ENCODE results near the gene TMEM41A.

The TMEM41A gene

GRCh38 chr3:185526349-185526951 is 27.6 kb upstream of the TMEM41A start:
- Histone ChIP-seq H3K79me2 (ENCODE audit: insufficient read depth, low read length) (no peaks in the 10 kb centered on the region), H3K4me2 (ENCODE audit: insufficient read depth, low read length) (no peak overlapping the region), H2AFZ (ENCODE audit: low read depth, low read length) (no peak overlapping the region), H3K9ac (ENCODE audit: low read depth, low read length) (no peak overlapping the region), H4K20me1 (ENCODE audit: insufficient read depth, low read length) (no peaks in the 10 kb centered on the region), H3K27ac (ENCODE audit: low read length) (no peak overlapping the region), H3K4me3 (ENCODE audit: low read depth in 1 of 2, low read length in 2 of 2) (no peak overlapping the region), H3K27me3 (ENCODE audit: insufficient read depth, low read length, poor library complexity) (peaks cover 5% of the 10 kb centered on the region), H3K36me3 (ENCODE audit: insufficient read depth, low read length) (no peaks in the 10 kb centered on the region), H3K4me1 (ENCODE audit: insufficient read depth, low read length) (no peaks in the 10 kb centered on the region), H3K9me3 (ENCODE audit: insufficient read depth, low read length, severe bottlenecking) (no peaks in the 10 kb centered on the region)
- TF ChIP-seq CTCF (IDR thresholded peaks at IDR 0.05; ENCODE audit: borderline replicate concordance, extremely low read depth, low read length, poor library complexity, severe bottlenecking) (no peak), EZH2 (IDR thresholded peaks at IDR 0.05; ENCODE audit: borderline replicate concordance, low read depth, low read length, severe bottlenecking) (no peak)
- ATAC-seq (ENCODE audit: insufficient read depth, low read depth) (no peak), DNase-seq (no peak)

GRCh38 chr3:185521349-185522138 is 22.7 kb upstream of the TMEM41A start:
- no peak overlapping the region for H3K4me3 ChIP-seq (ENCODE audit: low read depth in 1 of 2, low read length in 2 of 2)
- no peaks in the 10 kb centered on the region for H3K36me3 ChIP-seq (ENCODE audit: insufficient read depth, low read length)
- H3K27me3 ChIP-seq (ENCODE audit: insufficient read depth, low read length, poor library complexity) = peaks cover 5% of the 10 kb centered on the region

DNA sequence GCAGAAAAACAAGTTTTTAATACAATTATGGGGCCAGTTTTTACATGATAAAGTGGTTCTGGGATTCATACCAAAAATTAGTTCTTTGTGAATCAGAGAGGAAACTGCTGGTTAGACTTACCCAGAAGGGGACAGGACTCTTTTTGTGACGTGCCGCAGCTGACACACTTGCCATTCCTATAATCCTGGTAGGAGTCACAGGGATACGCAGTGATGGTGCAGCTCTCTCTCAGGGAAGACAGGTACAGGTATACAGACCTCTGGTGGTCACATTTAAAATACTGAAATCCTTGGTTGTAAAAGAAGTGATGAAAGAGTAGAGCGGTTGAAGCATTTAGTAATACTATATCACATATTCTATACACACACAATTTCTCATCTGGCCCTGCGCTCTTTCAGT is 20.2 kb upstream of the TMEM41A start:
- DNase-seq (no peak), ATAC-seq (ENCODE audit: insufficient read depth, low read depth) (no peak)
- Histone ChIP-seq H3K9me3 (ENCODE audit: insufficient read depth, low read length, severe bottlenecking) (no peaks in the 10 kb centered on the region), H3K27me3 (ENCODE audit: insufficient read depth, low read length, poor library complexity) (peaks cover 5% of the 10 kb centered on the region), H3K9ac (ENCODE audit: low read depth, low read length) (no peak overlapping the region), H2AFZ (ENCODE audit: low read depth, low read length) (no peak overlapping the region), H3K27ac (ENCODE audit: low read length) (no peak overlapping the region), H3K4me1 (ENCODE audit: insufficient read depth, low read length) (no peaks in the 10 kb centered on the region), H3K36me3 (ENCODE audit: insufficient read depth, low read length) (no peaks in the 10 kb centered on the region), H4K20me1 (ENCODE audit: insufficient read depth, low read length) (no peaks in the 10 kb centered on the region), H3K79me2 (ENCODE audit: insufficient read depth, low read length) (no peaks in the 10 kb centered on the region), H3K4me3 (ENCODE audit: low read depth in 1 of 2, low read length in 2 of 2) (no peak overlapping the region), H3K4me2 (ENCODE audit: insufficient read depth, low read length) (no peak overlapping the region)
- no peak for TF ChIP-seq EZH2 (IDR thresholded peaks at IDR 0.05; ENCODE audit: borderline replicate concordance, low read depth, low read length, severe bottlenecking)
- no peak for TF ChIP-seq CTCF (IDR thresholded peaks at IDR 0.05; ENCODE audit: borderline replicate concordance, extremely low read depth, low read length, poor library complexity, severe bottlenecking)

More at GRCh38 chr3:185521349-185522138, 22.7 kb upstream of the TMEM41A start:
- H3K9me3 ChIP-seq (ENCODE audit: insufficient read depth, low read length, severe bottlenecking) = no peaks in the 10 kb centered on the region
- no peak for ATAC-seq (ENCODE audit: insufficient read depth, low read depth)
- H4K20me1 ChIP-seq (ENCODE audit: insufficient read depth, low read length) = no peaks in the 10 kb centered on the region
- TF ChIP-seq EZH2 (IDR thresholded peaks at IDR 0.05; ENCODE audit: borderline replicate concordance, low read depth, low read length, severe bottlenecking) (no peak), CTCF (IDR thresholded peaks at IDR 0.05; ENCODE audit: borderline replicate concordance, extremely low read depth, low read length, poor library complexity, severe bottlenecking) (no peak)
- H3K27ac ChIP-seq (ENCODE audit: low read length) = no peak overlapping the region
- H3K9ac ChIP-seq (ENCODE audit: low read depth, low read length) = no peak overlapping the region
- H3K4me2 ChIP-seq (ENCODE audit: insufficient read depth, low read length) = no peak overlapping the region
- DNase-seq = no peak
- no peak overlapping the region for H2AFZ ChIP-seq (ENCODE audit: low read depth, low read length)
- no peaks in the 10 kb centered on the region for H3K4me1 ChIP-seq (ENCODE audit: insufficient read depth, low read length)
- no peaks in the 10 kb centered on the region for H3K79me2 ChIP-seq (ENCODE audit: insufficient read depth, low read length)
